HEK293T (cell line): ENCODE results near the gene GLIS2.

Experiments used
- CTCF ChIA-PET: fragments of 350-600 bp; formaldehyde crosslinking; extraction: SDS; loops from one replicate; lab custom pipeline; 2021; ENCODE audit warnings: antibody characterized with exemption, inconsistent platforms; lab: Yijun Ruan, JAX
- POLR2A ChIA-PET: fragments of 350-600 bp; formaldehyde crosslinking; extraction: SDS; loops from one replicate; lab custom pipeline; 2020; ENCODE audit warnings: antibody characterized with exemption, inconsistent platforms; lab: Yijun Ruan, JAX
- DNase-seq: peaks from one replicate; pipeline ENCODE4 v3.0.0; 2012; ENCODE audit warnings: mixed read lengths; ENCODE audit errors: extremely low spot score
- ARNT ChIP-seq: fragments of 450-650 bp; IDR thresholded peaks from 2 replicates; pipeline ENCODE4 v1.6.1; 2017; ENCODE audit warnings: mild to moderate bottlenecking
- BHLHE40 ChIP-seq: fragments of 450-650 bp; IDR thresholded peaks from 2 replicates; pipeline ENCODE4 v1.6.1; 2016; ENCODE audit warnings: mild to moderate bottlenecking, moderate library complexity, borderline replicate concordance
- CTBP1 ChIP-seq: fragments of 450-650 bp; IDR thresholded peaks from 2 replicates; pipeline ENCODE4 v1.6.1; 2016; ENCODE audit warnings: borderline replicate concordance
- ELF4 ChIP-seq: fragments of 450-650 bp; IDR thresholded peaks from 2 replicates; pipeline ENCODE4 v1.6.1; 2017; ENCODE audit warnings: antibody characterized with exemption
- FOXA1 ChIP-seq: fragments of 450-650 bp; IDR thresholded peaks from 2 replicates; pipeline ENCODE4 v1.6.1; 2016; ENCODE audit warnings: mild to moderate bottlenecking
- FOXK2 ChIP-seq: fragments of 450-650 bp; IDR thresholded peaks from 2 replicates; pipeline ENCODE4 v1.6.1; 2016; ENCODE audit warnings: mild to moderate bottlenecking
- FOXM1 ChIP-seq: fragments of 450-650 bp; IDR thresholded peaks from 2 replicates; pipeline ENCODE4 v1.6.1; 2017; ENCODE audit warnings: mild to moderate bottlenecking, borderline replicate concordance
- HDGF ChIP-seq: fragments of 450-650 bp; IDR thresholded peaks from 2 replicates; pipeline ENCODE4 v1.6.1; 2017; ENCODE audit warnings: antibody characterized with exemption, borderline replicate concordance
- L3MBTL2 ChIP-seq: fragments of 450-650 bp; conservative IDR thresholded peaks from 2 replicates; pipeline ENCODE4 v1.6.1; 2016; ENCODE audit warnings: mild to moderate bottlenecking
- LEF1 ChIP-seq: fragments of 450-650 bp; IDR thresholded peaks from 2 replicates; pipeline ENCODE4 v1.6.1; 2017; ENCODE audit warnings: mild to moderate bottlenecking, borderline replicate concordance
- NFRKB ChIP-seq: fragments of 450-650 bp; IDR thresholded peaks from 2 replicates; pipeline ENCODE4 v1.6.1; 2016; ENCODE audit warnings: mild to moderate bottlenecking, moderate library complexity
- PKNOX1 ChIP-seq: fragments of 450-650 bp; IDR thresholded peaks from 2 replicates; pipeline ENCODE4 v1.6.1; 2016
- SP1 ChIP-seq: fragments of 450-650 bp; IDR thresholded peaks from 2 replicates; pipeline ENCODE4 v1.6.1; 2017
- SUZ12 ChIP-seq: fragments of 450-650 bp; IDR thresholded peaks from 2 replicates; pipeline ENCODE4 v1.6.1; 2016; ENCODE audit warnings: mild to moderate bottlenecking
- TARDBP ChIP-seq: fragments of 450-650 bp; IDR thresholded peaks from 2 replicates; pipeline ENCODE4 v1.6.1; 2016
- ZNF384 ChIP-seq: fragments of 450-650 bp; IDR thresholded peaks from 2 replicates; pipeline ENCODE4 v1.6.1; 2016

The GLIS2 gene

GRCh38 chr16:4381072-4381934 is 65.4 kb downstream of the GLIS2 start:
- TF ChIP-seq PKNOX1 (no peak), L3MBTL2 (no peak), TARDBP (no peak), ZNF384 (no peak), FOXA1 (no peak), ELF4 (no peak), CTBP1 (no peak), ARNT (no peak), HDGF (no peak), BHLHE40 (no peak), LEF1 (no peak)
- CTCF ChIA-PET: interaction anchor here (1.0 kb wide), 1 partner anchor 21 kb away, joined by 5 read pairs; no protein-coding TSS in a partner anchor
- DNase-seq: no peak
- POLR2A ChIA-PET: no interaction called here

- TF ChIP-seq SUZ12 (no peak), CTBP1 (no peak), TARDBP (no peak), FOXM1 (no peak), ZNF384 (no peak), PKNOX1 (no peak), LEF1 (no peak), ARNT (no peak), BHLHE40 (no peak), FOXK2 (no peak), NFRKB (no peak), HDGF (no peak), SP1 (no peak), L3MBTL2 (no peak)
- ChIA-PET CTCF (interaction anchor here (1.0 kb wide), 1 partner anchor 20 kb away, joined by 5 read pairs; no protein-coding TSS in a partner anchor), POLR2A (no interaction called here)
- no peak for DNase-seq
Measured at GRCh38 chr16:4381935-4382794, 66.3 kb downstream of the GLIS2 start.

- DNase-seq: no peak
- POLR2A ChIA-PET: no interaction called here
- TF ChIP-seq PKNOX1 (no peak), LEF1 (no peak), NFRKB (no peak), ARNT (no peak), CTBP1 (no peak), L3MBTL2 (no peak), SUZ12 (no peak), BHLHE40 (no peak), FOXK2 (no peak), HDGF (no peak), SP1 (no peak), TARDBP (no peak), FOXM1 (no peak), ELF4 (no peak), FOXA1 (no peak)
- CTCF ChIA-PET: no interaction called here
Measured at GRCh38 chr16:4382795-4383357, 67.0 kb downstream of the GLIS2 start.

GRCh38 chr16:4383591-4384444 is 68.0 kb downstream of the GLIS2 start:
- CTCF ChIA-PET: no interaction called here

GRCh38 chr16:4384509-4384942 is 68.7 kb downstream of the GLIS2 start:
- ChIA-PET POLR2A (no interaction called here), CTCF (no interaction called here)
- TF ChIP-seq TARDBP (no peak), FOXM1 (no peak), SP1 (no peak), FOXK2 (no peak), NFRKB (no peak), ELF4 (no peak), FOXA1 (no peak), LEF1 (no peak), CTBP1 (no peak), L3MBTL2 (no peak), ARNT (no peak)
- DNase-seq: no peak

More at GRCh38 chr16:4383591-4384444, 68.0 kb downstream of the GLIS2 start:
- POLR2A ChIA-PET: no interaction called here
- no peak for DNase-seq
- no peak for TF ChIP-seq TARDBP
- no peak for TF ChIP-seq BHLHE40
